22Rv1 (cell line): Measurements from ENCODE around the gene MYCBPAP.

Source experiments
- CTCF ChIP-seq: fragments of 450-650 bp; IDR thresholded peaks from 2 replicates; pipeline ENCODE4 v1.5.1; 2017; ENCODE audit warnings: mild to moderate bottlenecking
- ZFX ChIP-seq: fragments of 450-650 bp; IDR thresholded peaks from 2 replicates; pipeline ENCODE4 v1.6.1; 2017; ENCODE audit warnings: antibody characterized with exemption, borderline replicate concordance

- TF ChIP-seq CTCF (no peak), ZFX (no peak)
Observed at GRCh38 chr17:50517011-50517410, 8.8 kb downstream of the MYCBPAP start.
